ENCODE measurements around the gene EDDM3A.

The EDDM3A gene

DNA sequence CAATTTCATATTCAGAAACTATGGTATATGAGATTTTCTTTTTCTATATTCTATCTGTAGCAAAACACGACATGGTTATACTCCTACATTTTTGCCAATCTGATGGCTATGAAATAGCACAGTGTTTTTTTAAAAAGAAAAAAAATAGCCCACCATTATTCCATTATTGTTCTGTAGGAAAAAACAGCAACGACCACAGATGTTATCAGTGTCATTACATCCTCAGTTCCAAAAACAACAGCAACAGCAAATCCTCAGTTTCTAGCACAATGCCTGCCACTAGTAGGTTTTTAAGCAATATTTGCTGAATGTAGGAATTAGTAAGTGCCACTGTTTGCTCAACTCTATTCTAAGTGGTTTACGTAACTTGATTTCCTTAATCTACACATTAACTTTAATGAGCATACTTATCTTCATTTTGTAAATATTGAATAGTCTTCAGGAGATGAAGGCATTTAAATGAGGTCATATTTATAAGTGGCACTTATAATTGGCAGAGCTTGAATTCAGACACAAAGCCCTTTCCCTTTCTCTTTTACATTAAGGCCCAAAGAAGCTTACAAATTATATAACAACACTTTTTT, 43.6 kb downstream of the EDDM3A start:
- DNase-seq (ENCODE audit: low read depth), result no peak

- DNase-seq (ENCODE audit: low read depth), result no peak
Observed at GRCh38 chr14:20790464-20791116, 44.9 kb downstream of the EDDM3A start.

DNA sequence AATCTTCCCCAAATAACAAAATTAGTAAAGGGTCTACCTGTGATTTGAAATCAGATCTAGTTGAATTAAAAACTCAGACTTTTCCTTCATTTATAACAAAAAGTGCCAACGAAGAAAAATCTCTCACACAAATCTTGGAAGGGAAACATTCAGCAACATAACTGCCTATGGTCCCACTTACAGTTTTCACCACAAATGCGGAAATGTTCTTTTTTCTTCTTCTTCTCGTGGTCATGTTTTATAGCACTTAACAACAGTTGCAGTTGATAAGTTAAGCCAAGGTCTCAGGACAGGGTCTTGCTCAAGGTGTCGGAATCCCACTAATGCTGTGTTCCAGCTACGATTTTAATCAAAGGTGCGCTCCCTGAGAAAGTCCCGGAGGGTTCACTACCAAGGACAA, 45.5 kb downstream of the EDDM3A start:
- no peak for DNase-seq (ENCODE audit: low read depth)

DNA sequence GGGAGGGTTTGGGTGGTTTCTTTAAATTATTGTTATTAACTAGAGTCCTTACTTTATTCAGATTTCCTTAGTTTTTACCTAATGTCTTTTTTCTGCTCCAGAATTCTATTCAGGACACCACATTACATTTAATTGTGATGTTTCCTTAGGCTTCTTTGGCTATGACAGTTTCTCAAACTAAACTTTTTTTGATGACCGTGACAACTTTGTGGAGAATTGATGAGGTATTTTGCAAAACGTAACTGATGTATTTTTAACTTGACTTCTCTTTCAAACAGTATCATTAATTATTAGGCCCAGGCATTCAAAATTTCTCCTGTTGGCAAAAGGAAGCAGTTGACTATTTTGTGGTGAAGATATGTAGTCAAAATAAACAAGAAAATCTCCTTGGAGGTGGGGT, 45.9 kb downstream of the EDDM3A start:
- DNase-seq (ENCODE audit: low read depth), result no peak

GRCh38 chr14:20792556-20792955, 46.9 kb downstream of the EDDM3A start:
- DNase-seq (ENCODE audit: low read depth), result no peak

- no peak for DNase-seq (ENCODE audit: low read depth)
Observed at GRCh38 chr14:20794644-20795369, 49.1 kb downstream of the EDDM3A start.

GRCh38 chr14:20797164-20797563, 51.5 kb downstream of the EDDM3A start:
- no peak for DNase-seq (ENCODE audit: low read depth)

Measured in stimulated activated CD8-positive, alpha-beta memory T cell treated with anti-CD3 and anti-CD28 coated beads, Interleukin-12 subunit alpha, Interleukin-12 subunit beta, amount 100 ng/mL, for 4 hours (primary cell).